ENCODE measurements around the gene OR5AR1. TPM values are rescaled to one million over a fixed set of nuclear protein-coding genes. Genes with fewer than 3 reads are reported as not detected.

Gene OR5AR1
- total RNA-seq = not detected

DNA sequence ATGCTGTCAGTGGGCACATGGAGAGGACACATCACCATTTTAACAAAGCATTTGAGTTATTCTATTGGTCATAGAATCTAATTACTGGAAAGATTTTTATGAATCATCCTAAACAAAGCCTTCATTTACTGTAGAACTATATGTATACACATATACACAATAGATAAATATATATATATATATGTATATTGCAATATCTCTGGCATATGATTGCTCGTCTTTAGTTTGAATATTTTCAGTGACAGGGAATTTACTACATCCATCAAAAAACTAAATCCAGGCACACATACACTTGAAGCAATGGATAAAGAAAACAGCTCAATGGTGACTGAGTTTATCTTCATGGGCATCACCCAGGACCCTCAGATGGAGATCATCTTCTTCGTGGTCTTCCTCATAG lies at the start of gene OR5AR1:
TSS of gene OR5AR1 (plus strand) at position 301 of the 400 bp plus-strand sequence. CDS start at position 301, 0 bp downstream.

DNA sequence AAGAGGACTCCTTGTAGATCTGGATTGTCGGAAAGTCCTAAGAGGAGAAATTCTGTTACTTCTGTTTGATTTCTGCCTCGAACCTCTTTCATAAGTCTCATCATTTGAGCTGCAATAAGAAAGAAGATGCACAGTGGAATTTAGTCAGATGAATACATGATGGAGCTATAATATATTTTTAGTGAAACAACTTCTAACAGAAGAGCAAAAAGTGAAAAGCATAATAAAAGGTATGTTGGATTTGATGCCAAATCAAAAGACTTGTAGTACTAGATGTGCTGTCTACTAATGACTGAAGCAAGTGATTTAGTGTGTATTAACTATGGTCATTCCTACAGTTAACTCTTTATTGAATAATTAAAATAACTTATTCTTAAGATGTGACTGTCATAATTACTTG lies 21.1 kb upstream of the OR5AR1 start, which contains the start of gene OR5AP2:
TSS of gene OR5AP2 (minus strand) at position 101 of the 400 bp plus-strand sequence. CDS start at position 101, 0 bp downstream.

DNA sequence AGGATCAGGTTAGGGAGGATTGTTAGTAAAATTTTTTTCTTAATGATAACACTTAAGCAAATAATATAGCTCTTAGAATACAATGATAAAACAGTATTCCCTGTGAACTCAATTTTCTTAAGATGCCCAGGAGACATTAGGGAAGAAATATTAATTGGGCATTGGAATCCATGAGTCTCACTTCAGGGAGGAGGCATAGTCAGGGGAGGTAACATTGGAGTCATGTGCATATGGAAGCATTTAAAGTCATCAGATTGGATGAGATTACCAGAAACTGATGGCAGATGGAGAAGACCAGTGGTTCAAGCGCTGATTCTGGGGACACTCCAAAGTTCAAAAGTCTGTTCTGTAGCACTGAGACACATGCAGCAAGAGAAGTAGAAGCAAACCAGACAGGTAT lies 35.3 kb downstream of the OR5AR1 start, which contains the start of gene OR9G1:
TSS of gene OR9G1 (plus strand) at position 301 of the 400 bp plus-strand sequence. CDS start 1,293 bp downstream, outside the sequence.

Other genes starting within 250 kb of the OR5AR1 start
- gene OR5M3, start 190.3 kb upstream of the OR5AR1 start, total RNA-seq = not detected
- not detected for gene OR5M8, start 172.3 kb upstream of the OR5AR1 start, total RNA-seq
- not detected for gene OR5M11, start 120.4 kb upstream of the OR5AR1 start, total RNA-seq
- not detected for gene OR5M10, start 86.0 kb upstream of the OR5AR1 start, total RNA-seq
- gene OR5M1, start 48.8 kb upstream of the OR5AR1 start, total RNA-seq = not detected
- gene OR5AP2, start 21.2 kb upstream of the OR5AR1 start, total RNA-seq = not detected
- gene OR9G1, start 35.4 kb downstream of the OR5AR1 start, total RNA-seq = not detected
- not detected for gene OR9G4, start 85.0 kb downstream of the OR5AR1 start, total RNA-seq

Data from camera-type eye (tissue), 1 donor.